HG03457 (cell line): ENCODE data around the gene PSMB7.
"Not testable (repeated sequence)": the region's sequence is repeated elsewhere in the genome, so short reads cannot be mapped to it uniquely, and the experiment has no call there.

ENCODE experiments used
- ATAC-seq: cut with Tn5 transposase; IDR thresholded peaks from one replicate; pipeline ENCODE4 v1.9.1; 2021; ENCODE audit warnings: moderate number of reproducible peaks; ENCODE audit not compliant: unreplicated experiment

Gene PSMB7

GRCh38 chr9:124443625-124444024, 28.4 kb upstream of the PSMB7 start:
- no peak for ATAC-seq

GRCh38 chr9:124442826-124443225, 27.6 kb upstream of the PSMB7 start:
- no peak for ATAC-seq

- no peak for ATAC-seq
Measured at GRCh38 chr9:124442379-124442778, 27.1 kb upstream of the PSMB7 start.

GRCh38 chr9:124441291-124441690, 26.0 kb upstream of the PSMB7 start:
- no peak for ATAC-seq

GRCh38 chr9:124440786-124441185, 25.5 kb upstream of the PSMB7 start:
- ATAC-seq = no peak

- no peak for ATAC-seq
Measured at GRCh38 chr9:124439686-124440243, 24.5 kb upstream of the PSMB7 start.

- ATAC-seq = no peak
Measured at GRCh38 chr9:124439086-124439485, 23.8 kb upstream of the PSMB7 start.

GRCh38 chr9:124438091-124438490, 22.8 kb upstream of the PSMB7 start:
- ATAC-seq = no peak

GRCh38 chr9:124437086-124437485, 21.8 kb upstream of the PSMB7 start:
- no peak for ATAC-seq

- no peak for ATAC-seq
Measured at GRCh38 chr9:124436320-124436719, 21.1 kb upstream of the PSMB7 start.

GRCh38 chr9:124429530-124429867, 14.3 kb upstream of the PSMB7 start:
- no peak for ATAC-seq

- no peak for ATAC-seq
Measured at GRCh38 chr9:124428751-124429529, 13.7 kb upstream of the PSMB7 start.

GRCh38 chr9:124427281-124427680, 12.0 kb upstream of the PSMB7 start:
- no peak for ATAC-seq

GRCh38 chr9:124426361-124426760, 11.1 kb upstream of the PSMB7 start:
- no peak for ATAC-seq

- ATAC-seq = not testable (repeated sequence)
Measured at GRCh38 chr9:124425733-124426132, 10.5 kb upstream of the PSMB7 start.

- no peak for ATAC-seq
Measured at GRCh38 chr9:124423591-124423990, 8.3 kb upstream of the PSMB7 start.

- no peak for ATAC-seq
Measured at GRCh38 chr9:124423155-124423554, 7.9 kb upstream of the PSMB7 start.

GRCh38 chr9:124420991-124421543, 5.8 kb upstream of the PSMB7 start:
- no peak for ATAC-seq

GRCh38 chr9:124419832-124420489, 4.7 kb upstream of the PSMB7 start:
- no peak for ATAC-seq

GRCh38 chr9:124415852-124416484, 726 bp upstream of the PSMB7 start:
- no peak for ATAC-seq

GRCh38 chr9:124414612-124415011, 630 bp downstream of the PSMB7 start:
- ATAC-seq = no peak

GRCh38 chr9:124412228-124412575, 3.0 kb downstream of the PSMB7 start:
- no peak for ATAC-seq
